HepG2 (cell line): ENCODE data around the gene STAT1. TPM values are rescaled to one million over a fixed set of nuclear protein-coding genes. Genes with fewer than 3 reads are reported as not detected.

Source experiments
- CAMTA2 ChIP-seq: sonication (generic); formaldehyde crosslinking; IDR thresholded peaks from 2 replicates; pipeline ENCODE4 v1.4.0; 2020; ENCODE audit warnings: mild to moderate bottlenecking, missing genetic modification reagents, borderline replicate concordance
- HDAC6 ChIP-seq: fragments of 200-600 bp; sonication (generic); IDR thresholded peaks from 2 replicates; pipeline ENCODE4 v1.7.0; 2017; ENCODE audit warnings: mild to moderate bottlenecking, antibody characterized with exemption, low read length, low read depth
- NFIB ChIP-seq: sonication (generic); formaldehyde crosslinking; IDR thresholded peaks from 2 replicates; pipeline ENCODE4 v1.9.0; 2021; ENCODE audit warnings: missing genetic modification reagents, mild to moderate bottlenecking, borderline replicate concordance
- PBX3 ChIP-seq: sonication (generic); formaldehyde crosslinking; IDR thresholded peaks from 2 replicates; pipeline ENCODE4 v1.8.1; 2023; ENCODE audit warnings: missing genetic modification reagents, inconsistent platforms, borderline replicate concordance
- PHF20 ChIP-seq: sonication (generic); formaldehyde crosslinking; IDR thresholded peaks from 2 replicates; pipeline ENCODE4 v1.5.0; 2020; ENCODE audit warnings: mild to moderate bottlenecking, missing genetic modification reagents
- PHF8 ChIP-seq: sonication (generic); formaldehyde crosslinking; IDR thresholded peaks from 2 replicates; pipeline ENCODE4 v1.5.0; 2020; ENCODE audit warnings: missing genetic modification reagents
- SIN3B ChIP-seq: fragments of 150-350 bp; IDR thresholded peaks from 2 replicates; pipeline ENCODE4 v1.6.1; 2014; ENCODE audit warnings: low read length
- XRCC5 ChIP-seq: fragments of 200-400 bp; formaldehyde crosslinking; optimal IDR thresholded peaks from 2 replicates; pipeline ENCODE3; 2017; ENCODE audit warnings: mild to moderate bottlenecking, low read length
- ZEB1 ChIP-seq: IDR thresholded peaks from 2 replicates; pipeline ENCODE4 v1.6.1; 2012; ENCODE audit warnings: mild to moderate bottlenecking, low read depth, inconsistent platforms; ENCODE audit not compliant: insufficient replicate concordance
- ZNF512B ChIP-seq: sonication (generic); formaldehyde crosslinking; IDR thresholded peaks from 2 replicates; pipeline ENCODE4 v1.5.1; 2020; ENCODE audit warnings: missing genetic modification reagents, mild to moderate bottlenecking, borderline replicate concordance
- ZNF607 ChIP-seq: sonication (generic); formaldehyde crosslinking; IDR thresholded peaks from 2 replicates; pipeline ENCODE4 v1.5.1; 2020; ENCODE audit warnings: missing genetic modification reagents, mild to moderate bottlenecking, borderline replicate concordance
- ZNF709 ChIP-seq: sonication (generic); formaldehyde crosslinking; IDR thresholded peaks from 2 replicates; pipeline ENCODE4 v1.5.0; 2020; ENCODE audit warnings: mild to moderate bottlenecking, missing genetic modification reagents
- ZNF713 ChIP-seq: sonication (generic); formaldehyde crosslinking; IDR thresholded peaks from 2 replicates; pipeline ENCODE4 v1.4.0; 2020; ENCODE audit warnings: mild to moderate bottlenecking, missing genetic modification reagents
- ZNF841 ChIP-seq: sonication (generic); formaldehyde crosslinking; IDR thresholded peaks from 2 replicates; pipeline ENCODE4 v1.8.1; 2023; ENCODE audit warnings: missing genetic modification reagents, borderline replicate concordance
- ZNF879 ChIP-seq: sonication (generic); formaldehyde crosslinking; IDR thresholded peaks from 2 replicates; pipeline ENCODE4 v1.8.1; 2023; ENCODE audit warnings: missing genetic modification reagents
- polyA plus RNA-seq, 8 experiments: library from polyadenylated mRNA; depleted of rRNA in 3 of 8; stranded (reverse) in 7 of 8; unstranded in 1 of 8; fragments of >200 nt; fragmentation: Illumina TruSeq in 4 of 8; extraction: Trizol in 4 of 8; gene quantifications; 2 replicates each; pipeline versions ENCODE4 v1.2.1 to v1.2.3, GENCODE V29; 2011 to 2016; ENCODE audit warnings: low read depth in 4 of 8, missing spikeins in 1 of 8, mixed read lengths in 1 of 8; ENCODE audit not compliant: insufficient read depth in 1 of 8
- total RNA-seq, 5 experiments: library from RNA; depleted of rRNA; stranded (reverse); fragments of >200 nt; fragmentation: Illumina TruSeq; extraction: Trizol; gene quantifications; 2 replicates each; pipeline ENCODE4 v1.2.3, GENCODE V29; 2016; ENCODE audit warnings: low read depth in 1 of 5
- TF ChIP-seq, protein P1 (sequence below): sonication (generic); formaldehyde crosslinking; IDR thresholded peaks from 2 replicates; pipeline ENCODE4 v1.8.1; 2023; ENCODE audit warnings: mild to moderate bottlenecking, missing genetic modification reagents
- TF ChIP-seq, protein P2 (sequence below): sonication (generic); formaldehyde crosslinking; IDR thresholded peaks from 2 replicates; pipeline ENCODE4 v1.5.0; 2020; ENCODE audit warnings: mild to moderate bottlenecking, missing genetic modification reagents, borderline replicate concordance

Gene STAT1
- total and polyA plus RNA-seq, 2 of the 13 experiments (the other 11 are each of a cell fraction or from before 2014, with no cell fraction given), result 21.8 to 59.6 TPM

- TF ChIP-seq NFIB (CRISPR knock-in tag) (0 out of 2 replicates have a peak, but pooled peaks have one; percentile 9), ZNF841 (CRISPR knock-in tag) (no peak), SIN3B (peak; percentile 70), XRCC5 (peak; percentile 98), HDAC6 (no peak), PBX3 (no peak), ZNF879 (no peak), ZEB1 (peak; percentile 69), CAMTA2 (CRISPR knock-in tag) (peak; percentile 91; the same call in 1 of the 2 replicates), PHF8 (CRISPR knock-in tag) (peak; percentile 99), ZNF709 (CRISPR knock-in tag) (peak; percentile 89; the same call in 1 of the 2 replicates), ZNF512B (CRISPR knock-in tag) (no peak), PHF20 (CRISPR knock-in tag) (peak; percentile 93), ZNF607 (peak; percentile 94; the same call in 1 of the 2 replicates), ZNF713 (CRISPR knock-in tag) (0 out of 2 replicates have a peak, but pooled peaks have one; percentile 91)
- TF ChIP-seq, protein P1, sequence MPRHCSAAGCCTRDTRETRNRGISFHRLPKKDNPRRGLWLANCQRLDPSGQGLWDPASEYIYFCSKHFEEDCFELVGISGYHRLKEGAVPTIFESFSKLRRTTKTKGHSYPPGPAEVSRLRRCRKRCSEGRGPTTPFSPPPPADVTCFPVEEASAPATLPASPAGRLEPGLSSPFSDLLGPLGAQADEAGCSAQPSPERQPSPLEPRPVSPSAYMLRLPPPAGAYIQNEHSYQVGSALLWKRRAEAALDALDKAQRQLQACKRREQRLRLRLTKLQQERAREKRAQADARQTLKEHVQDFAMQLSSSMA (CRISPR knock-in tag), result no peak
- TF ChIP-seq, protein P2, sequence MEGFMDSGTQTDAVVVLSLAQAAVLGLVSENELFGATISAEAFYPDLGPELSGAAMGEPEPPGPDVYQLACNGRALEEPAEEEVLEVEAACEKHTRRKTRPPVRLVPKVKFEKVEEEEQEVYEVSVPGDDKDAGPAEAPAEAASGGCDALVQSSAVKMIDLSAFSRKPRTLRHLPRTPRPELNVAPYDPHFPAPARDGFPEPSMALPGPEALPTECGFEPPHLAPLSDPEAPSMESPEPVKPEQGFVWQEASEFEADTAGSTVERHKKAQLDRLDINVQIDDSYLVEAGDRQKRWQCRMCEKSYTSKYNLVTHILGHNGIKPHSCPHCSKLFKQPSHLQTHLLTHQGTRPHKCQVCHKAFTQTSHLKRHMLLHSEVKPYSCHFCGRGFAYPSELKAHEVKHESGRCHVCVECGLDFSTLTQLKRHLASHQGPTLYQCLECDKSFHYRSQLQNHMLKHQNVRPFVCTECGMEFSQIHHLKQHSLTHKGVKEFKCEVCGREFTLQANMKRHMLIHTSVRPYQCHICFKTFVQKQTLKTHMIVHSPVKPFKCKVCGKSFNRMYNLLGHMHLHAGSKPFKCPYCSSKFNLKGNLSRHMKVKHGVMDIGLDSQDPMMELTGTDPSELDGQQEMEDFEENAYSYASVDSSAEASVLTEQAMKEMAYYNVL (CRISPR knock-in tag), result peak; percentile 92
Measured at GRCh38 chr2:191013932-191014652, at the start of gene STAT1 (continued).
